ENCODE results near the gene ADGB. TPM values are rescaled to one million over a fixed set of nuclear protein-coding genes. Genes with fewer than 3 reads are reported as not detected.

Gene ADGB
- total RNA-seq, 1 donor from 2014 or later = not detected

DNA sequence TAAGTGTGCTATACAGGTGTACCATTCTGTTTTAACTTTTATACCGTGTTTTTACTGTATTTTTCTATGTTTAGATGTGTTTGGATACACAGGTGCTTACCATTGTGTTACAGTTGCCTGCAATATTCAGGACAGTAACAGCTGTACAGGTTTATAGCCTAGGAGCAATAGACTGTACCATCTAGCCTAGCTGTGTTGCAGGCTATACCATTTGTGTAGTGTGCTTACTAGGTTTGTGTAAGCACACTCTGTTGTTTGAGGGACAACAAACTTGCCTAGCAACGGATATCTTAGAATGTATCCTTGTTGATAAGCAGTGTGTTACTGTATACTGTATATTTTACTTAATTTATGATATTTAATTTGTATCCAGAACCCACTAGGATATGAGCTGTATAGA lies 35.2 kb downstream of the ADGB start:
- Histone ChIP-seq H3K27ac (no peak overlapping the region), H3K36me3 (no peaks in the 10 kb centered on the region), H3K4me3 (no peak overlapping the region), H3K27me3 (no peaks in the 10 kb centered on the region), H3K9me3 (no peaks in the 10 kb centered on the region), H3K4me1 (no peaks in the 10 kb centered on the region)
- DNase-seq (ENCODE audit: extremely low spot score in 2 of 2) = no peak
- no peak for TF ChIP-seq POLR2A (IDR thresholded peaks at IDR 0.05)
- TF ChIP-seq, protein P1, sequence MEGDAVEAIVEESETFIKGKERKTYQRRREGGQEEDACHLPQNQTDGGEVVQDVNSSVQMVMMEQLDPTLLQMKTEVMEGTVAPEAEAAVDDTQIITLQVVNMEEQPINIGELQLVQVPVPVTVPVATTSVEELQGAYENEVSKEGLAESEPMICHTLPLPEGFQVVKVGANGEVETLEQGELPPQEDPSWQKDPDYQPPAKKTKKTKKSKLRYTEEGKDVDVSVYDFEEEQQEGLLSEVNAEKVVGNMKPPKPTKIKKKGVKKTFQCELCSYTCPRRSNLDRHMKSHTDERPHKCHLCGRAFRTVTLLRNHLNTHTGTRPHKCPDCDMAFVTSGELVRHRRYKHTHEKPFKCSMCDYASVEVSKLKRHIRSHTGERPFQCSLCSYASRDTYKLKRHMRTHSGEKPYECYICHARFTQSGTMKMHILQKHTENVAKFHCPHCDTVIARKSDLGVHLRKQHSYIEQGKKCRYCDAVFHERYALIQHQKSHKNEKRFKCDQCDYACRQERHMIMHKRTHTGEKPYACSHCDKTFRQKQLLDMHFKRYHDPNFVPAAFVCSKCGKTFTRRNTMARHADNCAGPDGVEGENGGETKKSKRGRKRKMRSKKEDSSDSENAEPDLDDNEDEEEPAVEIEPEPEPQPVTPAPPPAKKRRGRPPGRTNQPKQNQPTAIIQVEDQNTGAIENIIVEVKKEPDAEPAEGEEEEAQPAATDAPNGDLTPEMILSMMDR (IDR thresholded peaks at IDR 0.05) = no peak
- TF ChIP-seq POLR2AphosphoS5 (IDR thresholded peaks at IDR 0.05; ENCODE audit: insufficient read depth in 1 of 2, low read depth in 1 of 2) = no peak
- intact Hi-C loops (cut with DNase I) = no loop called here

GRCh38 chr6:146635165-146635564 lies 36.4 kb downstream of the ADGB start:
- Histone ChIP-seq H3K27ac (no peak overlapping the region), H3K9me3 (no peaks in the 10 kb centered on the region), H3K27me3 (no peaks in the 10 kb centered on the region), H3K4me3 (no peak overlapping the region), H3K4me1 (no peaks in the 10 kb centered on the region), H3K36me3 (no peaks in the 10 kb centered on the region)
- TF ChIP-seq, protein P1 (IDR thresholded peaks at IDR 0.05) = no peak
- TF ChIP-seq POLR2A (IDR thresholded peaks at IDR 0.05) (no peak), POLR2AphosphoS5 (IDR thresholded peaks at IDR 0.05; ENCODE audit: insufficient read depth in 1 of 2, low read depth in 1 of 2) (no peak)
- intact Hi-C loops (cut with DNase I) = no loop called here
- no peak for DNase-seq (ENCODE audit: extremely low spot score in 2 of 2)

GRCh38 chr6:146636481-146636880 lies 37.7 kb downstream of the ADGB start:
- no peak overlapping the region for H3K27ac ChIP-seq
- H3K27me3 ChIP-seq = no peaks in the 10 kb centered on the region
- no peaks in the 10 kb centered on the region for H3K4me1 ChIP-seq
- no peaks in the 10 kb centered on the region for H3K36me3 ChIP-seq
- TF ChIP-seq, protein P1 (IDR thresholded peaks at IDR 0.05) = no peak
- no peak for TF ChIP-seq POLR2A (IDR thresholded peaks at IDR 0.05)
- no peak for TF ChIP-seq POLR2AphosphoS5 (IDR thresholded peaks at IDR 0.05; ENCODE audit: insufficient read depth in 1 of 2, low read depth in 1 of 2)
- no peak overlapping the region for H3K4me3 ChIP-seq
- intact Hi-C loops (cut with DNase I) = no loop called here
- no peak for DNase-seq (ENCODE audit: extremely low spot score in 2 of 2)
- H3K9me3 ChIP-seq = no peaks in the 10 kb centered on the region

- no peak overlapping the region for H3K4me3 ChIP-seq
- no peaks in the 10 kb centered on the region for H3K4me1 ChIP-seq
- DNase-seq (ENCODE audit: extremely low spot score in 2 of 2) = no peak
- intact Hi-C loops (cut with DNase I) = no loop called here
- no peak overlapping the region for H3K27ac ChIP-seq
- H3K36me3 ChIP-seq = no peaks in the 10 kb centered on the region
- no peaks in the 10 kb centered on the region for H3K27me3 ChIP-seq
- H3K9me3 ChIP-seq = no peaks in the 10 kb centered on the region
- TF ChIP-seq POLR2A (IDR thresholded peaks at IDR 0.05) = no peak
- TF ChIP-seq, protein P1 (IDR thresholded peaks at IDR 0.05) = no peak
- TF ChIP-seq POLR2AphosphoS5 (IDR thresholded peaks at IDR 0.05; ENCODE audit: insufficient read depth in 1 of 2, low read depth in 1 of 2) = no peak
These were observed 44.1 kb downstream of the ADGB start for GRCh38 chr6:146642921-146643320.

- Histone ChIP-seq H3K4me3 (no peak overlapping the region), H3K36me3 (no peaks in the 10 kb centered on the region), H3K9me3 (no peaks in the 10 kb centered on the region), H3K4me1 (no peaks in the 10 kb centered on the region), H3K27me3 (no peaks in the 10 kb centered on the region), H3K27ac (no peak overlapping the region)
- no peak for DNase-seq (ENCODE audit: extremely low spot score in 2 of 2)
- TF ChIP-seq POLR2AphosphoS5 (IDR thresholded peaks at IDR 0.05; ENCODE audit: insufficient read depth in 1 of 2, low read depth in 1 of 2) (no peak), POLR2A (IDR thresholded peaks at IDR 0.05) (no peak)
- TF ChIP-seq, protein P1 (IDR thresholded peaks at IDR 0.05) = no peak
- intact Hi-C loops (cut with DNase I) = no loop called here
These were observed 52.2 kb downstream of the ADGB start for GRCh38 chr6:146650799-146651481.
